H9 (cell line): ENCODE measurements around the gene LRCOL1. TPM values are rescaled to one million over a fixed set of nuclear protein-coding genes. Genes with fewer than 3 reads are reported as not detected.

ENCODE experiments used
- DNase-seq: peaks from one replicate; pipeline ENCODE4 v3.0.0-alpha.2; 2017
- H2AFZ ChIP-seq: one replicate; pipeline ENCODE4 v1.6.1; 2013; ENCODE audit warnings: mild to moderate bottlenecking, low read length, control low read depth, moderate library complexity
- H2AK5ac ChIP-seq: 2 replicates; pipeline ENCODE4 v1.6.1; 2013; ENCODE audit warnings: low read length, control low read depth, mixed read lengths; ENCODE audit not compliant: insufficient read length
- H2BK120ac ChIP-seq: one replicate; pipeline ENCODE4 v1.6.1; 2013; ENCODE audit warnings: low read depth, mild to moderate bottlenecking, low read length, control low read depth, inconsistent platforms; ENCODE audit not compliant: poor library complexity, severe bottlenecking
- H2BK12ac ChIP-seq: 2 replicates; pipeline ENCODE4 v1.6.1; 2013; ENCODE audit warnings: low read length, control low read depth, mixed read lengths, low read depth; ENCODE audit not compliant: insufficient read length
- H2BK15ac ChIP-seq: 2 replicates; pipeline ENCODE4 v1.6.1; 2013; ENCODE audit warnings: low read depth, low read length, control low read depth
- H2BK20ac ChIP-seq: one replicate; pipeline ENCODE4 v1.6.1; 2013; ENCODE audit warnings: low read depth, mild to moderate bottlenecking, low read length, control low read depth, inconsistent platforms; ENCODE audit not compliant: poor library complexity, severe bottlenecking
- H2BK5ac ChIP-seq: 2 replicates; pipeline ENCODE4 v1.6.1; 2013; ENCODE audit warnings: low read length, control low read depth, mixed read lengths; ENCODE audit not compliant: insufficient read length
- H3K14ac ChIP-seq: 2 replicates; pipeline ENCODE4 v1.6.1; 2013; ENCODE audit warnings: low read length, control low read depth; ENCODE audit not compliant: insufficient read depth
- H3K18ac ChIP-seq: 2 replicates; pipeline ENCODE4 v1.6.1; 2013; ENCODE audit warnings: low read depth, mild to moderate bottlenecking, mixed read lengths, low read length, control low read depth; ENCODE audit not compliant: insufficient read length
- H3K23ac ChIP-seq: 2 replicates; pipeline ENCODE4 v1.6.1; 2013; ENCODE audit warnings: low read length, control low read depth, mixed read lengths, low read depth; ENCODE audit not compliant: insufficient read length
- H3K23me2 ChIP-seq: 2 replicates; pipeline ENCODE4 v1.6.1; 2013; ENCODE audit warnings: low read depth, mild to moderate bottlenecking, mixed read lengths, low read length, control low read depth; ENCODE audit not compliant: insufficient read length, poor library complexity, severe bottlenecking
- H3K27ac ChIP-seq: 2 replicates; pipeline ENCODE4 v1.5.1; 2013; ENCODE audit warnings: low read length, control low read depth, mixed read lengths, low read depth; ENCODE audit not compliant: insufficient read length
- H3K27me3 ChIP-seq: 2 replicates; pipeline ENCODE4 v1.6.1; 2013; ENCODE audit warnings: low read length, control low read depth, inconsistent platforms; ENCODE audit not compliant: insufficient read depth
- H3K4ac ChIP-seq: 2 replicates; pipeline ENCODE4 v1.6.1; 2013; ENCODE audit warnings: low read depth, mild to moderate bottlenecking, control low read depth, inconsistent platforms, low read length, moderate library complexity
- H3K4me1 ChIP-seq: 2 replicates; pipeline ENCODE4 v1.6.1; 2013; ENCODE audit warnings: low read length, control low read depth, inconsistent platforms; ENCODE audit not compliant: insufficient read depth
- H3K4me2 ChIP-seq: 2 replicates; pipeline ENCODE4 v1.6.1; 2013; ENCODE audit warnings: low read length, control low read depth, mixed read lengths; ENCODE audit not compliant: insufficient read length, insufficient read depth
- H3K56ac ChIP-seq: 2 replicates; pipeline ENCODE4 v1.6.1; 2013; ENCODE audit warnings: low read depth, mild to moderate bottlenecking, mixed read lengths, low read length, control low read depth; ENCODE audit not compliant: insufficient read length
- H3K79me1 ChIP-seq: 2 replicates; pipeline ENCODE4 v1.6.1; 2013; ENCODE audit warnings: low read depth, mild to moderate bottlenecking, moderate library complexity, low read length, control low read depth, inconsistent platforms; ENCODE audit not compliant: insufficient read depth, poor library complexity, severe bottlenecking
- H3K79me2 ChIP-seq: 2 replicates; pipeline ENCODE4 v1.6.1; 2013; ENCODE audit warnings: low read length, control low read depth, inconsistent platforms; ENCODE audit not compliant: insufficient read depth
- H3K9ac ChIP-seq: 2 replicates; pipeline ENCODE4 v1.6.1; 2013; ENCODE audit warnings: low read length, control low read depth, mixed read lengths; ENCODE audit not compliant: insufficient read length; ENCODE audit errors: extremely low read depth
- H3K9me3 ChIP-seq: one replicate; pipeline ENCODE4 v1.6.1; 2013; ENCODE audit warnings: low read depth, low read length, inconsistent platforms; ENCODE audit not compliant: control insufficient read depth
- H3T11ph ChIP-seq: one replicate; pipeline ENCODE4 v1.6.1; 2013; ENCODE audit warnings: mild to moderate bottlenecking, low read length, control low read depth, inconsistent platforms
- H4K20me1 ChIP-seq: one replicate; pipeline ENCODE4 v1.6.1; 2013; ENCODE audit not compliant: control insufficient read depth, insufficient read length, insufficient read depth
- H4K5ac ChIP-seq: 2 replicates; pipeline ENCODE4 v1.6.1; 2013; ENCODE audit warnings: low read depth, mild to moderate bottlenecking, mixed read lengths, low read length, control low read depth; ENCODE audit not compliant: insufficient read length
- H4K8ac ChIP-seq: replicated peaks from 2 replicates; pipeline ENCODE4 v1.6.1; 2013; ENCODE audit warnings: low read length, control low read depth, mixed read lengths, low read depth; ENCODE audit not compliant: insufficient read length
- H4K91ac ChIP-seq: 2 replicates; pipeline ENCODE4 v1.6.1; 2013; ENCODE audit warnings: low read depth, mild to moderate bottlenecking, moderate library complexity, mixed read lengths, low read length, control low read depth; ENCODE audit not compliant: insufficient read length
- H3K27ac Mint-ChIP-seq, 3 experiments: 2 replicates in 2 of 3; 3 replicates in 1 of 3; pipeline ENCODE4 v1.8.0; 2020 to 2021; ENCODE audit warnings: mixed read lengths in 3 of 3, mild to moderate bottlenecking in 1 of 3, moderate library complexity in 1 of 3
- H3K27me3 Mint-ChIP-seq: 2 replicates; pipeline ENCODE4 v1.8.0; 2021; ENCODE audit warnings: low read depth, mild to moderate bottlenecking, moderate library complexity, mixed read lengths
- H3K36me3 Mint-ChIP-seq, 3 experiments: 2 replicates in 2 of 3; 3 replicates in 1 of 3; pipeline ENCODE4 v1.8.0; 2020 to 2021; ENCODE audit warnings: low read depth in 3 of 3, mixed read lengths in 3 of 3; ENCODE audit not compliant: insufficient read depth in 1 of 3
- H3K4me1 Mint-ChIP-seq, 2 experiments: 2 replicates each; pipeline ENCODE4 v1.8.0; 2020; ENCODE audit warnings: mixed read lengths in 2 of 2
- H3K4me3 Mint-ChIP-seq, 2 experiments: 2 replicates in 1 of 2; 3 replicates in 1 of 2; pipeline ENCODE4 v1.8.0; 2020 to 2021; ENCODE audit warnings: mild to moderate bottlenecking in 2 of 2, mixed read lengths in 2 of 2, moderate library complexity in 1 of 2
- H3K9me3 Mint-ChIP-seq, 2 experiments: 2 replicates in 1 of 2; 3 replicates in 1 of 2; pipeline ENCODE4 v1.8.0; 2020; ENCODE audit warnings: mild to moderate bottlenecking in 2 of 2, mixed read lengths in 2 of 2, moderate library complexity in 1 of 2
- CTCF ChIP-seq: fragments of 200-600 bp; sonication (generic); conservative IDR thresholded peaks from 3 replicates; pipeline ENCODE4 v1.8.0; 2021; ENCODE audit warnings: antibody characterized with exemption, mild to moderate bottlenecking
- WGBS: extraction: QIAGEN DNeasy Blood & Tissue Kit; methylation state at CpG from one replicate; pipeline ENCODE4 v1.1.7; 2013; ENCODE audit warnings: missing lambda C conversion rate, low lambda C conversion rate, mixed read lengths; ENCODE audit not compliant: insufficient read length; ENCODE audit errors: extremely low coverage; 5-methylcytosine and 5-hydroxymethylcytosine counted together
- total RNA-seq: library from RNA; stranded (reverse); gene quantifications from 2 replicates; pipeline ENCODE4 v1.2.1, GENCODE V29; 2021

LRCOL1 gene
- total RNA-seq, 1 experiment from 2014 or later: not detected

GRCh38 chr12:132571051-132571450 lies 39.3 kb downstream of the LRCOL1 start:
- no peaks in the 10 kb centered on the region for H3K23me2 ChIP-seq
- no peak for TF ChIP-seq CTCF
- no peak overlapping the region for H3K4ac ChIP-seq
- H3K14ac ChIP-seq: no peak overlapping the region
- Mint-ChIP-seq H3K4me3 (no peak overlapping the region), H3K27me3 (no peaks in the 10 kb centered on the region), H3K4me1 (no peaks in the 10 kb centered on the region), H3K9me3 (no peaks in the 10 kb centered on the region), H3K36me3 (peaks cover 13 to 31% (median 20%) of the 10 kb centered on the region in 3 experiments), H3K27ac (no peak overlapping the region)
- no peak overlapping the region for H3K23ac ChIP-seq
- H3K9me3 ChIP-seq: no peaks in the 10 kb centered on the region
- no peak overlapping the region for H3K27ac ChIP-seq
- H3K4me1 ChIP-seq: no peaks in the 10 kb centered on the region
- no peak overlapping the region for H4K5ac ChIP-seq
- H3K4me2 ChIP-seq: no peak overlapping the region
- no peak overlapping the region for H4K8ac ChIP-seq
- no peak overlapping the region for H3K56ac ChIP-seq
- H3K27me3 ChIP-seq: no peaks in the 10 kb centered on the region
- H2AFZ ChIP-seq: no peak overlapping the region
- no peak overlapping the region for H2BK20ac ChIP-seq
- H3K9ac ChIP-seq: no peak overlapping the region
- H4K20me1 ChIP-seq: no peaks in the 10 kb centered on the region
- no peak overlapping the region for H2BK5ac ChIP-seq
- no peak overlapping the region for H3K18ac ChIP-seq
- H3K79me1 ChIP-seq: no peaks in the 10 kb centered on the region
- H3T11ph ChIP-seq: no peak overlapping the region
- DNase-seq: no peak
- H3K79me2 ChIP-seq: no peaks in the 10 kb centered on the region; the same call in 1 of the 2 replicates
- no peak overlapping the region for H2BK15ac ChIP-seq
- H2BK120ac ChIP-seq: no peak overlapping the region
- H2AK5ac ChIP-seq: no peak overlapping the region
- H2BK12ac ChIP-seq: no peak overlapping the region
- no peak overlapping the region for H4K91ac ChIP-seq
- WGBS: no CpG with 5 or more reads among the region's 27 CpGs
